ENCODE results near the gene SLF2.

DNA sequence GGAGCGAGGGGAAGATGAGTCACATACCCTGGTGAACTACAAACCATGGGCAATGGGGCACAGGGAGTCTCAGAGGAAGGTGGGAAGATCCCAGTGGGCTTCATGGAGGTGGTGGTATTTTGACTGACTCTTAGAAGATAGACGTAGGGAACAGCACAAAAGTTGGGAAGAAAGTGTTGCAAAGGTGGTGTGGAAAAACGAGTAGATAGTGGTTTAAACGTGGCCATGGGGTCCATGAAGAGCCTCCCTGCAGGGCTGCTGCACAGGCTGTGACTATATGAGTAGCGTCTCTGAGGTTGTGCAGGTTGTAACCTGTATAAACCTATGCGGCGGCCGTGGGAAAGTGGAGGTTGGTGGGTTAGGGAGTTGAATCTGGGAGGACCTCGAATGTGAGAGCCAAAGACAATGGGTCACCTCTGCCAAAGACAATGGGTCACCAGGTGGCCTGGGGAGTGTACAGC lies 100.6 kb downstream of the SLF2 start:
- TF ChIP-seq, protein P1, sequence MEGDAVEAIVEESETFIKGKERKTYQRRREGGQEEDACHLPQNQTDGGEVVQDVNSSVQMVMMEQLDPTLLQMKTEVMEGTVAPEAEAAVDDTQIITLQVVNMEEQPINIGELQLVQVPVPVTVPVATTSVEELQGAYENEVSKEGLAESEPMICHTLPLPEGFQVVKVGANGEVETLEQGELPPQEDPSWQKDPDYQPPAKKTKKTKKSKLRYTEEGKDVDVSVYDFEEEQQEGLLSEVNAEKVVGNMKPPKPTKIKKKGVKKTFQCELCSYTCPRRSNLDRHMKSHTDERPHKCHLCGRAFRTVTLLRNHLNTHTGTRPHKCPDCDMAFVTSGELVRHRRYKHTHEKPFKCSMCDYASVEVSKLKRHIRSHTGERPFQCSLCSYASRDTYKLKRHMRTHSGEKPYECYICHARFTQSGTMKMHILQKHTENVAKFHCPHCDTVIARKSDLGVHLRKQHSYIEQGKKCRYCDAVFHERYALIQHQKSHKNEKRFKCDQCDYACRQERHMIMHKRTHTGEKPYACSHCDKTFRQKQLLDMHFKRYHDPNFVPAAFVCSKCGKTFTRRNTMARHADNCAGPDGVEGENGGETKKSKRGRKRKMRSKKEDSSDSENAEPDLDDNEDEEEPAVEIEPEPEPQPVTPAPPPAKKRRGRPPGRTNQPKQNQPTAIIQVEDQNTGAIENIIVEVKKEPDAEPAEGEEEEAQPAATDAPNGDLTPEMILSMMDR (IDR thresholded peaks at IDR 0.05), result no peak
- TF ChIP-seq POLR2A (IDR thresholded peaks at IDR 0.05) (no peak), POLR2AphosphoS5 (IDR thresholded peaks at IDR 0.05) (no peak)

Data from prostate gland (tissue), 2 donors.